Measurements from ENCODE around the gene SRSF10. TPM values are rescaled to one million over a fixed set of nuclear protein-coding genes. Genes with fewer than 3 reads are reported as not detected.
A peak's percentile ranks its signal among the peaks of the same experiment; 100 is the strongest.

Gene SRSF10
- total and polyA plus RNA-seq, 2 experiments from 2014 or later, result 196 to 275 TPM

DNA sequence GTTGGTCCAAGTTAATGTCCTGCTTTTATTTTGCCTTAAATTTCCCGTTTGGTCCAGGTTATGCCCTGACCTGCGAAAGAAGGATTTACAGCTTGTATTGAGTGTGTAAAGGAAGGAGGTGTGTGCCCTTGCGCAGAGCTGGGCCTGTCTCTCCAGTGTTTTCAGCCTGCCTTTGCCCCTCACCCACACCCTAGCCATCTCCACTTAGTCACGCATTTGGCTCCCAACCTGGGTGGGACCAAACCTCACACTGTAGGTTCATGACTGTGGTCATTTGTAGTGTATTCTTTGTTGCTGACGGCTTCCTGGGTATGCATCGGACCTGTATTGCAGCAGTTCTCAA lies 572 bp upstream of the SRSF10 start:
- peak overlapping the region; percentile 99 for H3K27ac Mint-ChIP-seq
- peaks cover 12% of the 10 kb centered on the region for H3K27me3 Mint-ChIP-seq (ENCODE audit: insufficient read depth, low read depth, poor library complexity)
- no peak overlapping the region for H2AFZ ChIP-seq
- peak overlapping the region; percentile 97 for H3K4me3 Mint-ChIP-seq
- H3K36me3 ChIP-seq (ENCODE audit: insufficient read depth), result peaks cover 15% of the 10 kb centered on the region; the same call in 1 of the 2 replicates
- H3K4me3 ChIP-seq, result peak overlapping the region; percentile 46
- H3K9me3 Mint-ChIP-seq, result no peaks in the 10 kb centered on the region; the same call in 2 of the 3 replicates
- peaks cover 31% of the 10 kb centered on the region for H3K4me1 ChIP-seq (ENCODE audit: insufficient read depth)
- peaks cover 35% of the 10 kb centered on the region for H3K4me1 Mint-ChIP-seq
- no peaks in the 10 kb centered on the region for H3K27me3 ChIP-seq (ENCODE audit: insufficient read depth)
- peak overlapping the region; percentile 69 for H3K4me2 ChIP-seq
- peaks cover 38% of the 10 kb centered on the region for H3K36me3 Mint-ChIP-seq (ENCODE audit: low read depth)
- no peaks in the 10 kb centered on the region for H3K9me2 ChIP-seq (ENCODE audit: insufficient read depth)
- H3F3A ChIP-seq (replicated peaks; ENCODE audit: low read depth), result no peaks in the 10 kb centered on the region; the same call in 1 of the 2 replicates
- peaks cover 44% of the 10 kb centered on the region for H3K79me2 ChIP-seq (replicated peaks; ENCODE audit: insufficient read depth)
- peak; percentile 47 for DNase-seq (ENCODE audit: low spot score)
- peaks cover 37% of the 10 kb centered on the region for H4K20me1 ChIP-seq (replicated peaks; ENCODE audit: insufficient read depth)
- ATAC-seq, result peak; percentile 48
- TF ChIP-seq POLR2AphosphoS5 (IDR thresholded peaks at IDR 0.05; ENCODE audit: low read depth), result no peak; the same call in 1 of the 2 replicates
- TF ChIP-seq NANOG (IDR thresholded peaks at IDR 0.05; ENCODE audit: borderline replicate concordance), result no peak
- no peak for TF ChIP-seq ZNF331 (CRISPR knock-in tag; IDR thresholded peaks at IDR 0.05; ENCODE audit: low read depth)
- peak overlapping the region; percentile 100 for H3K27ac ChIP-seq (ENCODE audit: low read depth)

DNA sequence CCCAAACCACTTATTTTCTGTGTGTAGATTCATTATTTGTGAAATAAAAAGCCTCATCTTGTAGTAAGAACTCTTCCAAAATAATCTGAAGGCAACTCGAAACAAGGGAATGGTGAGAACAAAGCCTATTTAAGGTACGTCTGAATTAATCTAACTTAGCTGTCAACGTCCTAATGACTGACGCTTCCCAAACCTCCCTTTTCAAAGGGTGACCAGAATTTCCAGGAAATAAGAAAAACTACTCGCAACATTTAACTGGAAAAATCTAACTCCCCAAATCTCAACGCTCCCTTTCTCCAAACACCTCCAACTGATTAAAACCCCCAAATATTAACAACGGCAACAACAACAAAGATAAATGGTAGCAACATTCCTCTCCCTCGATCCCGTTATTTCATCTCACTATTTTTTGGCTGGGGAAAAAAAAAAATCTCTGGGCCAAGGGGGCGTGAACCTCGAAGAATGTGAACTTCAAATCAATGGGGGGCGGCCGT lies 693 bp downstream of the SRSF10 start:
- TF ChIP-seq POLR2AphosphoS5 (IDR thresholded peaks at IDR 0.05; ENCODE audit: low read depth), result no peak
- TF ChIP-seq CREB1 (CRISPR knock-in tag; IDR thresholded peaks at IDR 0.05; ENCODE audit: low read depth), result no peak
- TF ChIP-seq EZH2 (IDR thresholded peaks at IDR 0.05; ENCODE audit: low read depth, unreplicated experiment), result no peak
- TF ChIP-seq STAT1 (IDR thresholded peaks at IDR 0.05; ENCODE audit: unreplicated experiment), result no peak
- TF ChIP-seq ZNF331 (CRISPR knock-in tag; IDR thresholded peaks at IDR 0.05; ENCODE audit: low read depth), result no peak
- peaks cover 50% of the 10 kb centered on the region for H4K20me1 ChIP-seq (replicated peaks; ENCODE audit: insufficient read depth)
- H3K27me3 ChIP-seq (ENCODE audit: insufficient read depth), result no peaks in the 10 kb centered on the region
- Mint-ChIP-seq H3K4me3 (peak overlapping the region; percentile 97), H3K27ac (peak overlapping the region; percentile 97), H3K36me3 (ENCODE audit: low read depth) (peaks cover 49% of the 10 kb centered on the region), H3K4me1 (peaks cover 37% of the 10 kb centered on the region), H3K27me3 (ENCODE audit: insufficient read depth, low read depth, poor library complexity) (peaks cover 11% of the 10 kb centered on the region), H3K9me3 (no peaks in the 10 kb centered on the region; the same call in 2 of the 3 replicates)
- ATAC-seq (no peak), DNase-seq (ENCODE audit: low spot score) (no peak)
- no peak overlapping the region for H2AFZ ChIP-seq
- peaks cover 31% of the 10 kb centered on the region for H3K4me1 ChIP-seq (ENCODE audit: insufficient read depth)
- no peaks in the 10 kb centered on the region; the same call in 1 of the 2 replicates for H3F3A ChIP-seq (replicated peaks; ENCODE audit: low read depth)
- peak overlapping the region; percentile 89 for H3K4me2 ChIP-seq
- peak overlapping the region; percentile 69 for H3K4me3 ChIP-seq
- peaks cover 18% of the 10 kb centered on the region; the same call in 1 of the 2 replicates for H3K36me3 ChIP-seq (ENCODE audit: insufficient read depth)
- H3K79me2 ChIP-seq (replicated peaks; ENCODE audit: insufficient read depth), result peaks cover 57% of the 10 kb centered on the region
- H3K27ac ChIP-seq (ENCODE audit: low read depth), result peak overlapping the region; percentile 93
- H3K9me2 ChIP-seq (ENCODE audit: insufficient read depth), result no peaks in the 10 kb centered on the region

DNA sequence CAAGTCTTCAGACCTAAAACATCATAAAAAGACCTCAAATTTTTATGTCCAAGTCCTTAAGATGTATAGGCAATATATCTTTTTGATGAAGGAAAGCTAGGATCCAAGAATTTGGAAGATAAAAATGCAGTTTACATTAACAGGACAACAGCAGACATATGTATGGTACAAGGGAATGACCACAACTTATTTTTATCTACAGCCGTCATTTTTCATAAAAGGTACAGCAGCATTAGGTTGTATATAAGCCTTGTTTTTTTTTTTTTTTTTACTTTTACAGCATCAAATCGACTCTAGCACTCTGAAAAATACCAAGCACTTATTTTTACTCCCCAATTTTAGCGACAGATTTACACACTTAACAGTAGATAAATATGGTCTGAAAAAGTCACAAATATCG lies 1.3 kb downstream of the SRSF10 start:
- Mint-ChIP-seq H3K4me1 (peaks cover 37% of the 10 kb centered on the region), H3K4me3 (peak overlapping the region; percentile 97), H3K27ac (peak overlapping the region; percentile 97; the same call in 1 of the 2 replicates), H3K36me3 (ENCODE audit: low read depth) (peaks cover 55% of the 10 kb centered on the region), H3K9me3 (no peaks in the 10 kb centered on the region; the same call in 2 of the 3 replicates), H3K27me3 (ENCODE audit: insufficient read depth, low read depth, poor library complexity) (peaks cover 11% of the 10 kb centered on the region)
- no peak for DNase-seq (ENCODE audit: low spot score)
- H3K4me1 ChIP-seq (ENCODE audit: insufficient read depth), result peaks cover 31% of the 10 kb centered on the region
- no peak for ATAC-seq
- no peak overlapping the region for H2AFZ ChIP-seq
- peaks cover 56% of the 10 kb centered on the region for H4K20me1 ChIP-seq (replicated peaks; ENCODE audit: insufficient read depth)
- H3F3A ChIP-seq (replicated peaks; ENCODE audit: low read depth), result no peaks in the 10 kb centered on the region; the same call in 1 of the 2 replicates
- H3K36me3 ChIP-seq (ENCODE audit: insufficient read depth), result peaks cover 22% of the 10 kb centered on the region
- no peak overlapping the region for H3K27ac ChIP-seq (ENCODE audit: low read depth)
- peak overlapping the region; percentile 69 for H3K4me3 ChIP-seq
- H3K9me2 ChIP-seq (ENCODE audit: insufficient read depth), result no peaks in the 10 kb centered on the region
- H3K4me2 ChIP-seq, result peak overlapping the region; percentile 89
- peaks cover 63% of the 10 kb centered on the region for H3K79me2 ChIP-seq (replicated peaks; ENCODE audit: insufficient read depth)
- H3K27me3 ChIP-seq (ENCODE audit: insufficient read depth), result no peaks in the 10 kb centered on the region
- no peak for TF ChIP-seq NANOG (IDR thresholded peaks at IDR 0.05; ENCODE audit: borderline replicate concordance)
- TF ChIP-seq EZH2phosphoT487 (IDR thresholded peaks at IDR 0.05; ENCODE audit: unreplicated experiment), result no peak
- TF ChIP-seq ZNF331 (CRISPR knock-in tag; IDR thresholded peaks at IDR 0.05; ENCODE audit: low read depth), result no peak
- no peak for TF ChIP-seq ZNF114 (CRISPR knock-in tag; IDR thresholded peaks at IDR 0.05)
- TF ChIP-seq CREB1 (CRISPR knock-in tag; IDR thresholded peaks at IDR 0.05; ENCODE audit: low read depth), result no peak
- TF ChIP-seq, protein P1, sequence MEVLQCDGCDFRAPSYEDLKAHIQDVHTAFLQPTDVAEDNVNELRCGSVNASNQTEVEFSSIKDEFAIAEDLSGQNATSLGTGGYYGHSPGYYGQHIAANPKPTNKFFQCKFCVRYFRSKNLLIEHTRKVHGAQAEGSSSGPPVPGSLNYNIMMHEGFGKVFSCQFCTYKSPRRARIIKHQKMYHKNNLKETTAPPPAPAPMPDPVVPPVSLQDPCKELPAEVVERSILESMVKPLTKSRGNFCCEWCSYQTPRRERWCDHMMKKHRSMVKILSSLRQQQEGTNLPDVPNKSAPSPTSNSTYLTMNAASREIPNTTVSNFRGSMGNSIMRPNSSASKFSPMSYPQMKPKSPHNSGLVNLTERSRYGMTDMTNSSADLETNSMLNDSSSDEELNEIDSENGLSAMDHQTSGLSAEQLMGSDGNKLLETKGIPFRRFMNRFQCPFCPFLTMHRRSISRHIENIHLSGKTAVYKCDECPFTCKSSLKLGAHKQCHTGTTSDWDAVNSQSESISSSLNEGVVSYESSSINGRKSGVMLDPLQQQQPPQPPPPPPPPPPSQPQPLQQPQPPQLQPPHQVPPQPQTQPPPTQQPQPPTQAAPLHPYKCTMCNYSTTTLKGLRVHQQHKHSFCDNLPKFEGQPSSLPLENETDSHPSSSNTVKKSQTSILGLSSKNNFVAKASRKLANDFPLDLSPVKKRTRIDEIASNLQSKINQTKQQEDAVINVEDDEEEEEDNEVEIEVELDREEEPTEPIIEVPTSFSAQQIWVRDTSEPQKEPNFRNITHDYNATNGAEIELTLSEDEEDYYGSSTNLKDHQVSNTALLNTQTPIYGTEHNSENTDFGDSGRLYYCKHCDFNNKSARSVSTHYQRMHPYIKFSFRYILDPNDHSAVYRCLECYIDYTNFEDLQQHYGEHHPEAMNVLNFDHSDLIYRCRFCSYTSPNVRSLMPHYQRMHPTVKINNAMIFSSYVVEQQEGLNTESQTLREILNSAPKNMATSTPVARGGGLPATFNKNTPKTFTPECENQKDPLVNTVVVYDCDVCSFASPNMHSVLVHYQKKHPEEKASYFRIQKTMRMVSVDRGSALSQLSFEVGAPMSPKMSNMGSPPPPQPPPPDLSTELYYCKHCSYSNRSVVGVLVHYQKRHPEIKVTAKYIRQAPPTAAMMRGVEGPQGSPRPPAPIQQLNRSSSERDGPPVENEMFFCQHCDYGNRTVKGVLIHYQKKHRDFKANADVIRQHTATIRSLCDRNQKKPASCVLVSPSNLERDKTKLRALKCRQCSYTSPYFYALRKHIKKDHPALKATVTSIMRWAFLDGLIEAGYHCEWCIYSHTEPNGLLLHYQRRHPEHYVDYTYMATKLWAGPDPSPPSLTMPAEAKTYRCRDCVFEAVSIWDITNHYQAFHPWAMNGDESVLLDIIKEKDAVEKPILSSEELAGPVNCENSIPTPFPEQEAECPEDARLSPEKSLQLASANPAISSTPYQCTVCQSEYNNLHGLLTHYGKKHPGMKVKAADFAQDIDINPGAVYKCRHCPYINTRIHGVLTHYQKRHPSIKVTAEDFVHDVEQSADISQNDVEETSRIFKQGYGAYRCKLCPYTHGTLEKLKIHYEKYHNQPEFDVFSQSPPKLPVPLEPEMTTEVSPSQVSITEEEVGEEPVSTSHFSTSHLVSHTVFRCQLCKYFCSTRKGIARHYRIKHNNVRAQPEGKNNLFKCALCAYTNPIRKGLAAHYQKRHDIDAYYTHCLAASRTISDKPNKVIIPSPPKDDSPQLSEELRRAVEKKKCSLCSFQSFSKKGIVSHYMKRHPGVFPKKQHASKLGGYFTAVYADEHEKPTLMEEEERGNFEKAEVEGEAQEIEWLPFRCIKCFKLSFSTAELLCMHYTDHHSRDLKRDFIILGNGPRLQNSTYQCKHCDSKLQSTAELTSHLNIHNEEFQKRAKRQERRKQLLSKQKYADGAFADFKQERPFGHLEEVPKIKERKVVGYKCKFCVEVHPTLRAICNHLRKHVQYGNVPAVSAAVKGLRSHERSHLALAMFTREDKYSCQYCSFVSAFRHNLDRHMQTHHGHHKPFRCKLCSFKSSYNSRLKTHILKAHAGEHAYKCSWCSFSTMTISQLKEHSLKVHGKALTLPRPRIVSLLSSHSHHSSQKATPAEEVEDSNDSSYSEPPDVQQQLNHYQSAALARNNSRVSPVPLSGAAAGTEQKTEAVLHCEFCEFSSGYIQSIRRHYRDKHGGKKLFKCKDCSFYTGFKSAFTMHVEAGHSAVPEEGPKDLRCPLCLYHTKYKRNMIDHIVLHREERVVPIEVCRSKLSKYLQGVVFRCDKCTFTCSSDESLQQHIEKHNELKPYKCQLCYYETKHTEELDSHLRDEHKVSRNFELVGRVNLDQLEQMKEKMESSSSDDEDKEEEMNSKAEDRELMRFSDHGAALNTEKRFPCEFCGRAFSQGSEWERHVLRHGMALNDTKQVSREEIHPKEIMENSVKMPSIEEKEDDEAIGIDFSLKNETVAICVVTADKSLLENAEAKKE (CRISPR knock-in tag; IDR thresholded peaks at IDR 0.05), result no peak
- no peak for TF ChIP-seq POLR2AphosphoS5 (IDR thresholded peaks at IDR 0.05; ENCODE audit: low read depth)

All from GM23338 (cell line).